Activated CD8-positive, alpha-beta T cell treated with anti-CD3 and anti-CD28 coated beads, Interleukin-2, amount 10 ng/mL, durations not matched to agents 7 days and 5 days (primary cell): ENCODE results near the gene HLA-A. TPM values are rescaled to one million over a fixed set of nuclear protein-coding genes. Genes with fewer than 3 reads are reported as not detected.
"Not testable (repeated sequence)": the region's sequence is repeated elsewhere in the genome, so short reads cannot be mapped to it uniquely, and the experiment has no call there.

Experiments
- ATAC-seq: fragments of 150-1000 bp; cut with Tn5 transposase; one replicate; pipeline ENCODE4 v1.10.0; 2021; ENCODE audit warnings: moderate library complexity
- CTCF ChIA-PET: fragments of 350-600 bp; sonication (Branson Sonifier 250); formaldehyde crosslinking; loops from one replicate; lab custom pipeline; 2021; ENCODE audit warnings: antibody characterized with exemption; lab: Charles Lee
- POLR2A ChIA-PET: fragments of 350-600 bp; sonication (Branson Sonifier 250); formaldehyde crosslinking; loops from one replicate; lab custom pipeline; 2021; ENCODE audit warnings: antibody characterized with exemption; lab: Charles Lee
- DNase-seq: peaks from one replicate; pipeline ENCODE4 v3.0.0-alpha.2; 2020
- H3K27ac Mint-ChIP-seq: one replicate; pipeline ENCODE4 v1.8.0; 2021; ENCODE audit warnings: mild to moderate bottlenecking, mixed read lengths
- H3K27me3 Mint-ChIP-seq: one replicate; pipeline ENCODE4 v1.8.0; 2021; ENCODE audit warnings: low read depth, mixed read lengths
- H3K36me3 Mint-ChIP-seq: one replicate; pipeline ENCODE4 v1.8.0; 2021; ENCODE audit warnings: low read depth, mixed read lengths
- H3K4me1 Mint-ChIP-seq: one replicate; pipeline ENCODE4 v1.8.0; 2021; ENCODE audit warnings: low read depth, mixed read lengths
- H3K4me3 Mint-ChIP-seq: one replicate; pipeline ENCODE4 v1.8.0; 2021; ENCODE audit warnings: mild to moderate bottlenecking, mixed read lengths
- H3K9me3 Mint-ChIP-seq: one replicate; pipeline ENCODE4 v1.8.0; 2022; ENCODE audit warnings: mixed read lengths; ENCODE audit not compliant: insufficient read depth
- total RNA-seq, 2 experiments: library from RNA; stranded (reverse); gene quantifications; one replicate each; pipeline ENCODE4 v1.2.3, GENCODE V29; 2021

The HLA-A gene
- total RNA-seq, 2 experiments from 2014 or later, result 1,178 to 1,183 TPM

GRCh38 chr6:29919506-29920445 is 22.6 kb upstream of the HLA-A start:
- ATAC-seq (no peak), DNase-seq (no peak)
- Mint-ChIP-seq H3K9me3 (no peaks in the 10 kb centered on the region), H3K4me3 (no peak overlapping the region), H3K27ac (no peak overlapping the region), H3K27me3 (peaks cover 18% of the 10 kb centered on the region), H3K36me3 (peaks cover 5% of the 10 kb centered on the region), H3K4me1 (peaks cover 15% of the 10 kb centered on the region)
- CTCF ChIA-PET, result no interaction called here
- POLR2A ChIA-PET, result no interaction called here

- Mint-ChIP-seq H3K9me3 (no peaks in the 10 kb centered on the region), H3K4me3 (no peak overlapping the region), H3K27me3 (peaks cover 10% of the 10 kb centered on the region), H3K27ac (no peak overlapping the region), H3K4me1 (peaks cover 35% of the 10 kb centered on the region), H3K36me3 (peaks cover 8% of the 10 kb centered on the region)
- CTCF ChIA-PET, result no interaction called here
- ATAC-seq (no peak), DNase-seq (no peak)
- POLR2A ChIA-PET, result no interaction called here
Observed at GRCh38 chr6:29924287-29924686, 18.0 kb upstream of the HLA-A start.

- H3K4me1 Mint-ChIP-seq, result peaks cover 33% of the 10 kb centered on the region
- ATAC-seq, result no peak
- DNase-seq, result peak; percentile 45
- no peaks in the 10 kb centered on the region for H3K9me3 Mint-ChIP-seq
- H3K36me3 Mint-ChIP-seq, result peaks cover 8% of the 10 kb centered on the region
- peak overlapping the region; percentile 79 for H3K27ac Mint-ChIP-seq
- peaks cover 8% of the 10 kb centered on the region for H3K27me3 Mint-ChIP-seq
- ChIA-PET POLR2A (no interaction called here), CTCF (no interaction called here)
- H3K4me3 Mint-ChIP-seq, result peak overlapping the region; percentile 61
Observed at GRCh38 chr6:29924731-29925130, 17.6 kb upstream of the HLA-A start.

DNA sequence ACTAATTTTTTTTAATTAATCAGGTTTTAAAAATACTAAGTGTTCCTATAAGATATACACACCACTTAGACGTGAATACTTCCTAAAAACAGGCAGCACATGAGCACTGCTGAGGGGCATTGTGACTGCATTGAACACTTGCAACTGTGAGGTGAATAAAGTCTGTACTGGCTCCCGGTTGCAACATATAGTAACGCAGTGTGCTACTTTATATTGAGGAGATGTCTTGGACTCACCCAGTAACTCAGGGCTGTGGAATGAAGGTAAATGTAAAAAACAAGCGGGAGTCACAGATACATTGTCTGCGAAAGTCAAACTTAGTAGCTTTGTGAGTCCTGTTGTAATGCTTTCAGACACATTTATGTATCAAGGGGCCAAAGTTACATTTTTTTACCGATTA is 17.0 kb upstream of the HLA-A start:
- Mint-ChIP-seq H3K27ac (peak overlapping the region; percentile 65), H3K36me3 (peaks cover 8% of the 10 kb centered on the region), H3K27me3 (peaks cover 8% of the 10 kb centered on the region), H3K4me3 (peak overlapping the region; percentile 86), H3K4me1 (peaks cover 33% of the 10 kb centered on the region), H3K9me3 (no peaks in the 10 kb centered on the region)
- no peak for ATAC-seq
- CTCF ChIA-PET, result interaction anchor here (1.5 kb wide), 1 partner anchor 42 kb away, joined by 6 read pairs; no protein-coding TSS in a partner anchor
- peak; percentile 19 for DNase-seq
- POLR2A ChIA-PET, result interaction anchor here (0.6 to 3.1 kb wide), 3 partner anchors 16 to 141 kb away, joined by 3 to 7 read pairs (median 7); partner anchors contain the start of genes HLA-A and PPP1R11

GRCh38 chr6:29925727-29926412 is 16.5 kb upstream of the HLA-A start:
- H3K4me3 Mint-ChIP-seq, result peak overlapping the region; percentile 86
- no peaks in the 10 kb centered on the region for H3K9me3 Mint-ChIP-seq
- CTCF ChIA-PET, result interaction anchor here (1.5 kb wide), 1 partner anchor 42 kb away, joined by 6 read pairs; no protein-coding TSS in a partner anchor
- peak overlapping the region; percentile 97 for H3K27ac Mint-ChIP-seq
- peak; percentile 22 for DNase-seq
- peaks cover 5% of the 10 kb centered on the region for H3K27me3 Mint-ChIP-seq
- peaks cover 8% of the 10 kb centered on the region for H3K36me3 Mint-ChIP-seq
- no peak for ATAC-seq
- POLR2A ChIA-PET, result interaction anchor here (0.6 to 3.1 kb wide), 4 partner anchors 16 to 141 kb away, joined by 3 to 7 read pairs (median 6); partner anchors contain the start of genes HLA-A and PPP1R11
- peaks cover 33% of the 10 kb centered on the region for H3K4me1 Mint-ChIP-seq

DNA sequence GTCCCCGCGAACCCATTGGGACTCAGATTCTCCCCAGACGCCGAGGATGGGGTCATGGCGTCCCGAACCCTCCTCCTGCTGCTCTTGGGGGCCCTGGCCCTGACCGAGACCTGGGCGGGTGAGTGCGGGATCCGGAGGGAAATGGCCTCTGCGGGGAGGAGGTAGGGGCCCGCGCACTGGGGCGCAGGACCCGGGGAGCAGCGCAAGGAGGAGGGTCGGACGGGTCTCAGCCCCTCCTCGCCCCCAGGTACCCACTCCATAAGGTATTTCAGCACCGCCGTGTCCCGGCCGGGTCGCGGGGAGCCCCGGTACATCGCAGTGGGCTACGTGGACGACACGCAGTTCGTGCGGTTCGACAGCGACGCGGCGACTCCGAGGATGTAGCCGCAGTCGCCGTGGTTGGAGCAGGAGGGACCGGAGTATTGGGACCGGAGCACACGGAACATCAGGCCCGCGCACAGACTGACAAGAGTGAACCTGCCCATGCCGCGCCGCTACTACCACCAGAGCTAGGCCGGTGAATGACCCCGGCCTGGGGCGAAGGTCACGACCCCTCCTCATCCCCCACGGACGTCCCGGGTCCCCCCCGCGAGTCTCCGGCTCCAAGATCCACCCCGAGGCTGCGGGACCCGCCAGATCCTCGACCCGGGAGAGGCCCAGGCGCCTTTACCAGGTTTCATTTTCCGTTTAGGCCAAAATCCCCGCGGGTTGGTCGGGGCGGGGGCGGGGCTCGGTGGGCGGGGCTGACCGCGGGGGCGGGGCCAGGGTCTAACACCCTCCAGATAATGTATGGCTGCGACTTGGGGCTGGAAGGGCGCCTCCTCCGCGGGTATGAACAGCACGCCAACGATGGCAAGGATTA is 15.7 kb upstream of the HLA-A start:
- peak; percentile 98 for ATAC-seq
- Mint-ChIP-seq H3K4me3 (peak overlapping the region; percentile 86), H3K4me1 (peaks cover 33% of the 10 kb centered on the region), H3K36me3 (peaks cover 8% of the 10 kb centered on the region), H3K9me3 (no peaks in the 10 kb centered on the region), H3K27me3 (no peaks in the 10 kb centered on the region), H3K27ac (peak overlapping the region; percentile 97)
- ChIA-PET CTCF (interaction anchor here (0.7 to 1.5 kb wide), 2 partner anchors 41 to 140 kb away, joined by 4 to 6 read pairs; partner anchors contain the start of gene PPP1R11), POLR2A (interaction anchor here (0.7 to 3.1 kb wide), 6 partner anchors 15 to 1054 kb away, joined by 3 to 7 read pairs (median 4); partner anchors contain the start of genes HLA-A and PPP1R11)
- peak; percentile 91 for DNase-seq

DNA sequence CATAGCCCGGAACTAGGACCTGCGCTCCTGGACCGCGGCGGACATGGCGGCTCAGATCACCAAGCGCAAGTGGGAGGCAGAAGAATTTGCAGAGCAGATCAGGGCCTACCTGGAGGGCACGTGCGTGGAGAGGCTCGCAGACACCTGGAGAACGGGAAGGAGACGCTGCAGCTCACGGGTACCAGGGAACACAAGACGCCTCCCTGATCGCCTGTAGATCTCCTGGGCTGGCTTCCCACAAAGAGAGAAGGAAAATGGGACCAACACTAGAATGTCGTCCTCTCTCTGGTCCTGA is 15.1 kb upstream of the HLA-A start:
- Mint-ChIP-seq H3K36me3 (peaks cover 8% of the 10 kb centered on the region), H3K27me3 (no peaks in the 10 kb centered on the region), H3K4me1 (peaks cover 33% of the 10 kb centered on the region), H3K9me3 (no peaks in the 10 kb centered on the region), H3K4me3 (peak overlapping the region; percentile 86), H3K27ac (peak overlapping the region; percentile 95)
- POLR2A ChIA-PET, result interaction anchor here (0.9 to 3.1 kb wide), 4 partner anchors 14 to 175 kb away, joined by 3 to 7 read pairs (median 4); partner anchors contain the start of gene HLA-A
- no peak for ATAC-seq
- no peak for DNase-seq
- CTCF ChIA-PET, result no interaction called here

GRCh38 chr6:29927841-29928388 is 14.4 kb upstream of the HLA-A start:
- no peaks in the 10 kb centered on the region for H3K27me3 Mint-ChIP-seq

GRCh38 chr6:29930047-29930446 is 12.3 kb upstream of the HLA-A start:
- DNase-seq, result peak; percentile 9
- H3K27me3 Mint-ChIP-seq, H3K36me3 Mint-ChIP-seq, POLR2A ChIA-PET, H3K27ac Mint-ChIP-seq, H3K4me3 Mint-ChIP-seq, H3K9me3 Mint-ChIP-seq, CTCF ChIA-PET, ATAC-seq: not testable (repeated sequence)
- H3K4me1 Mint-ChIP-seq, result peaks cover 23% of the 10 kb centered on the region

More at GRCh38 chr6:29927841-29928388, 14.4 kb upstream of the HLA-A start:
- H3K4me1 Mint-ChIP-seq, result peaks cover 33% of the 10 kb centered on the region
- peaks cover 8% of the 10 kb centered on the region for H3K36me3 Mint-ChIP-seq
- DNase-seq (peak; percentile 16), ATAC-seq (no peak)
- peak overlapping the region; percentile 95 for H3K27ac Mint-ChIP-seq
- ChIA-PET CTCF (no interaction called here), POLR2A (interaction anchor here (1.4 to 3.1 kb wide), 2 partner anchors 14 to 17 kb away, joined by 4 to 7 read pairs; partner anchors contain the start of gene HLA-A)
- peak overlapping the region; percentile 86 for H3K4me3 Mint-ChIP-seq
- no peaks in the 10 kb centered on the region for H3K9me3 Mint-ChIP-seq

GRCh38 chr6:29933955-29934354 is 8.4 kb upstream of the HLA-A start:
- no peak overlapping the region for H3K4me3 Mint-ChIP-seq
- H3K27me3 Mint-ChIP-seq, result no peaks in the 10 kb centered on the region
- no peak overlapping the region for H3K27ac Mint-ChIP-seq
- H3K9me3 Mint-ChIP-seq, result no peaks in the 10 kb centered on the region
- peaks cover 4% of the 10 kb centered on the region for H3K4me1 Mint-ChIP-seq
- ATAC-seq (no peak), DNase-seq (peak; percentile 12)
- ChIA-PET CTCF (no interaction called here), POLR2A (no interaction called here)
- H3K36me3 Mint-ChIP-seq, result peaks cover 2% of the 10 kb centered on the region
